OCI-LY3 (cell line): ENCODE measurements around the gene MAD1L1.

Source experiments
- EZH2phosphoT487 ChIP-seq: fragments of 200-600 bp; shearing (Covaris generic); IDR thresholded peaks from 2 replicates; pipeline ENCODE4 v1.6.1; 2018; ENCODE audit warnings: antibody characterized with exemption, mixed run types, low read depth
- TF ChIP-seq, protein P1 (sequence below): fragments of 200-600, 300-600 bp; sonication (generic); IDR thresholded peaks from 2 replicates; pipeline ENCODE4 v1.5.1; 2014; ENCODE audit warnings: antibody characterized with exemption, low read length, low read depth

DNA sequence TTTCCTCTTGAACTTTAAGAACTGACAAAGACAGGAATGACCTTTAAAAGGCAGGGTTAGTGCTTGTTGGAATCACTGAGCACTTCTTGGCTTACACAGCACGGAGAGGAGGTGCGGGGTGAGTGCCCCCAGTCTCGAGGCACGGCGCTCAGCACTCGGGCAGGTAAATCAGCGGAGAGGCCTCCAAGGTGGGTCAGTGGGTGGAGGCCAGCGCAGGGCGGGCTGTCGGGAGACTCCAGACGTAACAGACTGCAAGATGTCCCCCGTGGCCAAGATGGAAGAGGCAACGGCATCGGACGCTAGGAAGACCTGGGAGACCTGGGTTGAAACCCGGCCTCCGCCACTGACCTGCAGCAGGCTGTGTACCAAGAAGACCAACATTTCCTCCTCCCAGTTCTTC is 149.4 kb downstream of the MAD1L1 start:
- TF ChIP-seq, protein P1, sequence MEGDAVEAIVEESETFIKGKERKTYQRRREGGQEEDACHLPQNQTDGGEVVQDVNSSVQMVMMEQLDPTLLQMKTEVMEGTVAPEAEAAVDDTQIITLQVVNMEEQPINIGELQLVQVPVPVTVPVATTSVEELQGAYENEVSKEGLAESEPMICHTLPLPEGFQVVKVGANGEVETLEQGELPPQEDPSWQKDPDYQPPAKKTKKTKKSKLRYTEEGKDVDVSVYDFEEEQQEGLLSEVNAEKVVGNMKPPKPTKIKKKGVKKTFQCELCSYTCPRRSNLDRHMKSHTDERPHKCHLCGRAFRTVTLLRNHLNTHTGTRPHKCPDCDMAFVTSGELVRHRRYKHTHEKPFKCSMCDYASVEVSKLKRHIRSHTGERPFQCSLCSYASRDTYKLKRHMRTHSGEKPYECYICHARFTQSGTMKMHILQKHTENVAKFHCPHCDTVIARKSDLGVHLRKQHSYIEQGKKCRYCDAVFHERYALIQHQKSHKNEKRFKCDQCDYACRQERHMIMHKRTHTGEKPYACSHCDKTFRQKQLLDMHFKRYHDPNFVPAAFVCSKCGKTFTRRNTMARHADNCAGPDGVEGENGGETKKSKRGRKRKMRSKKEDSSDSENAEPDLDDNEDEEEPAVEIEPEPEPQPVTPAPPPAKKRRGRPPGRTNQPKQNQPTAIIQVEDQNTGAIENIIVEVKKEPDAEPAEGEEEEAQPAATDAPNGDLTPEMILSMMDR: no peak
- no peak for TF ChIP-seq EZH2phosphoT487
